Measurements from ENCODE around the gene NCF4.

NCF4 gene

DNA sequence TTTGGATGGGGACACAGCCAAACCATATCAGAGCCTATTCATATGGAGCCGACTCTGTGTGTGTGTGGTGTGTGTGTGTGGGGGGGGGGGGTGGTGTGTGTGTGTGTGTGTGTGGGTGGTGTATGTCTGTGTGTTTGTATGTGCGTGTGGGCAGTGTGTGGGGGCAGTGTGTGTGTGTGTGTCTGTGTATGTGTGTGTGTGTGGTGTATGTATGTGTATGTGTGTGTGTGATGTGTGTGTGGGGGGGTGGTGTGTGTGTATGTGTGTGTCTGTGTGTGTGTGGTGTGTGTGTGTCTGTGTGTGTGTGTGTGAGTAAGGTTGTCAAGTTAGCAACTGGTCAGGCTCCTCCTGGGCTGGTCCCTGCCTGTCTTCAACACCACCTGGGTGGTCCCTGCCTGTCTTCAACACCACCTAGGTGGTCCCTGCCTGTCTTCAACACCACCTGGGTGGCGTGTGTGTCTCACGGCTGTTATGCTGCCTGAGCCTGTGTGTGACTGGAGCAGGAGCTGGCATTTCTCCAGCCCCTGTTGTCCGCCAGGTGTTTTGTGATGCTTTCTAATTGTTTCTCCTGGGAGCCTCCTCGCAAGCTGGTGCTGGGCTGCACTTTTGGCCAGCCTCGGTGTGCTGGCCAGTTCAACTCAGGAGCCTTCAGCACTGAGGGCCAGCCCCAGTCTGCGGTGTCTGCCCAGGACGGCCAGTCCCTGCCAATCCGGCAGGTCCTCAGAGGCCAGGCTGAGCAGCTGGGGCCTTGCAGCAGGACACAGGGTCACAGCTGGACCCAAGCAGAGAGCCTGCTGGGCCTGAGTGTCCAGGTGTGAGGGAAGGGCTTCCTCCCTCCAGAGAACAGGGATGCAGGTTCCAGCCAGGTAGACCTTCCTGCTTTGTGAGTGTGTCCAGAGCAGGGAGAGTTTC is 22.4 kb upstream of the NCF4 start:
- no peak overlapping the region for H3K27ac ChIP-seq
- TF ChIP-seq, protein P1, sequence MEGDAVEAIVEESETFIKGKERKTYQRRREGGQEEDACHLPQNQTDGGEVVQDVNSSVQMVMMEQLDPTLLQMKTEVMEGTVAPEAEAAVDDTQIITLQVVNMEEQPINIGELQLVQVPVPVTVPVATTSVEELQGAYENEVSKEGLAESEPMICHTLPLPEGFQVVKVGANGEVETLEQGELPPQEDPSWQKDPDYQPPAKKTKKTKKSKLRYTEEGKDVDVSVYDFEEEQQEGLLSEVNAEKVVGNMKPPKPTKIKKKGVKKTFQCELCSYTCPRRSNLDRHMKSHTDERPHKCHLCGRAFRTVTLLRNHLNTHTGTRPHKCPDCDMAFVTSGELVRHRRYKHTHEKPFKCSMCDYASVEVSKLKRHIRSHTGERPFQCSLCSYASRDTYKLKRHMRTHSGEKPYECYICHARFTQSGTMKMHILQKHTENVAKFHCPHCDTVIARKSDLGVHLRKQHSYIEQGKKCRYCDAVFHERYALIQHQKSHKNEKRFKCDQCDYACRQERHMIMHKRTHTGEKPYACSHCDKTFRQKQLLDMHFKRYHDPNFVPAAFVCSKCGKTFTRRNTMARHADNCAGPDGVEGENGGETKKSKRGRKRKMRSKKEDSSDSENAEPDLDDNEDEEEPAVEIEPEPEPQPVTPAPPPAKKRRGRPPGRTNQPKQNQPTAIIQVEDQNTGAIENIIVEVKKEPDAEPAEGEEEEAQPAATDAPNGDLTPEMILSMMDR (IDR thresholded peaks at IDR 0.05) = no peak
- TF ChIP-seq ZFX (IDR thresholded peaks at IDR 0.05; ENCODE audit: borderline replicate concordance) = no peak

DNA sequence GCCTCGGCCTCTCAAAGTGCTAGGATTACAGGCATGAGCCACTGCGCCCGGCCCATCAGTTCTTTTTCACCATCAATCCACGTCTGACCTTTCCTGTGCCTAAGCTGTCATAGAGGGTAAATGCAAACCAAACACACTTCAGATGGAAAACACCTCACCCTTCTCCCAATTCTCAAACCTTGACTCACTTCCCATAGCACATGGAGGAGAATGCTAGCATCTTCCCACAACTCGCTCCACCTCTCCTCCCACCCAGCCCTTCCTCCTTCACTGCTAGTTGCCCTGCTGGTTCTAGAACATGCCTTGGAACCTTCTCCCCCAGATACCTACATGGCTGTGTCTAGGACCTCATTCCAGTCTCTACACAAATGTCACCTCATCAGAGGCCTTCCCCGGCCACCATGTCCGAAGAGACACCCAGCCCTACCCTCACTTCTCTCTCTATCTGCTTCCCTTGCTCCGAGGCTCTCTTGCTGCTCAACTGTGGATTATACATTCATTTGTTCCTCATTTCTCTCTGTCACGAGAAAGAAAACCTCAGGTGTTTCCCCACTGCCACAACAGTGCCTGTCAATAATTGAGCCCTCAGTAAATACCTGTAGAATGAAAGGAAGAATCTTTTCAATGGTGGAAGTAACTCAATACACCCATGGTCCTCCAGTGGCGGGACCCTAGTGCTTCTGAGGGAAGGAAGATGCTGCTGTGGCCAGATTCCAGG is 21.3 kb upstream of the NCF4 start:
- TF ChIP-seq ZFX (IDR thresholded peaks at IDR 0.05; ENCODE audit: borderline replicate concordance) = no peak
- TF ChIP-seq, protein P1 (IDR thresholded peaks at IDR 0.05) = no peak
- H3K27ac ChIP-seq = no peak overlapping the region

DNA sequence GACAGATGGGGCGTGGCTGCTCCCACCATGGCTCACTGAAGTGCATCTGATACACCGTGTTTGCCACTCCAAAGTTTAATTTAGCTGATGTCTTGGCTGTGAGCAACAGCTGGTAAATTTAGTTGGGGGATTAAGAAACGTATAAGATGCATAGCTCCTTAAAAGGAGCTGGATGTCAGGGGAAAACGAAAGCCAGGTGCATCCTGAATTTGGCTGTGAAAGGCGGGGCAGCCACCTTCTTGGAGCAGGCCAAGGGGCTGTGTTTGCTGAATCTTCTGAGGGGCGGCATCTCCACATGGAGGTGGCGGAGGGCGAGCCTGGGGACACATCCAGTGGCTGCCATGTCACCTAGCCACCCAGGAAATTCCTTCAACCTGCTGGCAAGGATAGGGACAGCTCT is 20.7 kb upstream of the NCF4 start:
- TF ChIP-seq, protein P1 (IDR thresholded peaks at IDR 0.05) = no peak
- no peak for TF ChIP-seq ZFX (IDR thresholded peaks at IDR 0.05; ENCODE audit: borderline replicate concordance)
- no peak overlapping the region for H3K27ac ChIP-seq

DNA sequence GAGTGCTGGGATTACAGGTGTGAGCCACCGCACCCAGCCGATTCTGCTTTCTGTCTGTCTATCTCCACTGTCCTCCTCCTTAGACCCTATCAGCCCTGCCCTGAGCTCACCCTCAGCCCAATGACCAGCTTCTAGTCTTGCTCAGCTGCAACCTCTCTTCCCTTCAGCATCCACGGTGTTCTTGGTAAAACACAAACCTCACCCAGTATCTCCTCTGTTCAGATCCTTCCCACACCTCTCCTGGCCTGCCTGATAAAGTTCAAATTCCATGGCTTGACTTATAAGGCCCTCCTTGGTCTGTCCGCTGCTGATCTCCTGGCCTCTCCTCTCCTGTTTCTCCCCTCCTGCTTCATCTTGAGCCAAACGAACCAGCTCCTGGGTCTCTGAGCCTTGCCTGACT is 14.5 kb upstream of the NCF4 start:
- H3K27ac ChIP-seq = no peak overlapping the region
- TF ChIP-seq, protein P1 (IDR thresholded peaks at IDR 0.05) = no peak
- no peak for TF ChIP-seq ZFX (IDR thresholded peaks at IDR 0.05; ENCODE audit: borderline replicate concordance)

DNA sequence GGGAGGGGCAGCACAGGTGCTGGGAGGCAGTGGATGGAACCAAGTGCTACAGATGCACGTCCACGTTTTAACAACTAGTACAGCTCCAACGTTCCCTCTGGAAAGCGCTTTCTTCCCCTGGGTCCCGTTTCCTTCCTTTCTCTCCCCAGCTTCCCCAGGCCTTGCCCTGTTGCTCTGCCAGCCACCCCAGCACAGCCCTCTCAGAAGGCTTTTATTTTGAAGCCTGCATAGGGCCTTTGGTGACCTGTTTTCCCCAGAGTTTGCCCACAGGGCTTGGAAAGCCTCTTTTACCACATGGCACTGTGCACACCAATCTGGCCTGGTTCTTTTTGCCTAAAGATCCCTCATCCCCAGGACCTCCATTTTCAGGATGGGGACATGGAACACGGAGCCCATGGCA is 13.9 kb upstream of the NCF4 start:
- no peak for TF ChIP-seq ZFX (IDR thresholded peaks at IDR 0.05; ENCODE audit: borderline replicate concordance)
- H3K27ac ChIP-seq = no peak overlapping the region

DNA sequence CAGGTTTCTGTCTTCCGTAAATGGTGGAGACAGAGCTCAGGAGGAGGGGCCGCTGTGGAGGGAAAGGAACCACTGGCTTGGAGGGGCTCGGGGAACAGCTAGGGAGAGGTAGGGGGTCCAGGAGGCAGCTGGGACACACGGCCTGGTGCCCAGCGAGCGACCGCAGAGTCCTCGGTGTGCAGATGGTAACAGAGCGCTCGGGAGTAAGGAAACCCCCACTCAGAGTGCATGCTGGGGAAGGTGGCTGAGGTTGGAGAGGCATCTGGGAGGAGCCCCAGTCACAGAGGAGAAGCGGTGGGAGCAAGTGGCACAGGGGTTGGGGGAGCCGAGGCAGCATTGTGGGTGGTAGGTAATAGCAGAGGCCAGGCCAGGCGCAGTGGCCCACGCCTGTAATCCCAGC is 10.8 kb upstream of the NCF4 start:
- no peak for TF ChIP-seq ZFX (IDR thresholded peaks at IDR 0.05; ENCODE audit: borderline replicate concordance)
- TF ChIP-seq, protein P1 (IDR thresholded peaks at IDR 0.05) = no peak
- no peak overlapping the region for H3K27ac ChIP-seq

DNA sequence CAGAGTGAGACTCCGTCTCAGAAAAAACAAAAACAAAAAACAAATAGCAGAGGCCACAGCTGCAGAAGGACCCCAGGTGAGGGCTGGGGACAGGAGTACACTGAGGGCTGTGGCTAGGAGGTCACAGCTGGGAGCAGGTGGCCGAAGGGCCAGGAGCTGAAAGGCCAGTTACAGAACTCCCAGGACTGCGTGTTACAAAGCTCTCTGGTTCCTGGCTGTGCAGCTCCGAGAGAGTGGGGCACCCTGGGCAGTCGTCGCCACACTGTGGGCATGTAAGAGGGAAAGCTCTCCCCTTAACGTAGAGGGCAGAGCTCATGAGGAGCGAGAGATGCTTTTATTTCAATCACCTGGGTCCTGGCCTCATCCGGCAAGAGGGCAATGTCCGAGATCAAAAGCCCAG is 10.1 kb upstream of the NCF4 start:
- H3K27ac ChIP-seq = no peak overlapping the region
- TF ChIP-seq, protein P1 (IDR thresholded peaks at IDR 0.05) = no peak
- no peak for TF ChIP-seq ZFX (IDR thresholded peaks at IDR 0.05; ENCODE audit: borderline replicate concordance)

Measured in 22Rv1 (cell line).